HepG2 (cell line): ENCODE measurements around the gene FANK1. TPM values are rescaled to one million over a fixed set of nuclear protein-coding genes. Genes with fewer than 3 reads are reported as not detected.

Source experiments
- ATAC-seq: fragments of 200-7000 bp; cut with Tn5 transposase; 3 replicates; pipeline ENCODE4 v1.9.1; 2020; ENCODE audit warnings: mild to moderate bottlenecking, moderate library complexity
- BruUV-seq: library from RNA; stranded (reverse); fragments of 400-500 nt; replicated peaks from 2 replicates; lab custom pipeline; 2021; lab: Mats Ljungman, UMichigan
- CTCF ChIA-PET: fragments of 300-600 bp; formaldehyde crosslinking; extraction: SDS; loops from one replicate; lab custom pipeline; 2021; ENCODE audit warnings: low total read pairs, inconsistent platforms, low intra/inter-chr PET ratio; lab: Yijun Ruan, JAX
- POLR2A ChIA-PET: fragments of 350-600 bp; sonication (Branson Sonifier 250); formaldehyde crosslinking; loops from one replicate; lab custom pipeline; 2020; ENCODE audit warnings: antibody characterized with exemption, inconsistent platforms; lab: Yijun Ruan, JAX
- DNase-seq: peaks from one replicate; pipeline ENCODE4 v3.0.0-alpha.2; 2015; ENCODE audit warnings: low spot score
- FAIRE-seq: peaks from 3 replicates; lab custom pipeline; 2011; peaks lifted over from hg19 to GRCh38; lab: Jason Lieb, UNC
- H2AFZ ChIP-seq: one replicate; pipeline ENCODE4 v1.6.1; 2011; ENCODE audit warnings: low read length, inconsistent platforms
- H3K27ac ChIP-seq: fragments of 300-600 bp; 3 replicates; pipeline ENCODE4 v1.8.0; 2011; ENCODE audit warnings: mixed run types, mild to moderate bottlenecking, mixed read lengths, low read length, inconsistent platforms; ENCODE audit not compliant: insufficient read depth; ENCODE audit errors: extremely low read length
- H3K27me3 ChIP-seq, 2 experiments: fragments of 200-600 bp in 1 of 2; 2 replicates in 1 of 2; 3 replicates in 1 of 2; pipeline versions ENCODE4 v1.6.0 to v1.8.0; 2011; ENCODE audit warnings: low read length in 2 of 2, mild to moderate bottlenecking in 2 of 2, moderate library complexity in 2 of 2, inconsistent platforms in 1 of 2; ENCODE audit not compliant: insufficient read depth in 2 of 2, control insufficient read depth in 1 of 2
- H3K36me3 ChIP-seq, 2 experiments: fragments of 200-600 bp in 1 of 2; replicated peaks in 1 of 2; 2 replicates in 1 of 2; 3 replicates in 1 of 2; pipeline versions ENCODE4 v1.5.1 to v1.8.0; 2011; ENCODE audit warnings: low read length in 2 of 2, inconsistent platforms in 1 of 2; ENCODE audit not compliant: insufficient read depth in 2 of 2, control insufficient read depth in 1 of 2
- H3K4me1 ChIP-seq: 2 replicates; pipeline ENCODE4 v1.5.1; 2012; ENCODE audit warnings: low read length, inconsistent platforms; ENCODE audit not compliant: insufficient read depth
- H3K4me2 ChIP-seq: 2 replicates; pipeline ENCODE4 v1.6.0; 2011; ENCODE audit warnings: low read depth, low read length, inconsistent platforms
- H3K4me3 ChIP-seq, 3 experiments: fragments of 200-600 bp in 1 of 3; sonication (generic), shearing (Covaris generic) in 1 of 3; replicated peaks in 1 of 3; 2 replicates each; pipeline ENCODE4 v1.5.1; 2011 to 2016; ENCODE audit warnings: low read length in 3 of 3, inconsistent platforms in 2 of 3, low read depth in 2 of 3, mild to moderate bottlenecking in 2 of 3, control low read depth in 1 of 3, mixed read lengths in 1 of 3; ENCODE audit not compliant: insufficient read depth in 1 of 3
- H3K79me2 ChIP-seq: one replicate; pipeline ENCODE4 v1.6.1; 2011; ENCODE audit warnings: low read length, inconsistent platforms; ENCODE audit not compliant: insufficient read depth
- H3K9ac ChIP-seq: 2 replicates; pipeline ENCODE4 v1.6.0; 2011; ENCODE audit warnings: mild to moderate bottlenecking, low read depth, low read length, inconsistent platforms; ENCODE audit not compliant: insufficient read depth
- H3K9me3 ChIP-seq: 2 replicates; pipeline ENCODE4 v1.5.1; 2012; ENCODE audit warnings: mild to moderate bottlenecking, low read length
- H4K20me1 ChIP-seq: 2 replicates; pipeline ENCODE4 v1.6.0; 2011; ENCODE audit warnings: inconsistent platforms, mild to moderate bottlenecking, low read length, moderate library complexity; ENCODE audit not compliant: insufficient read depth
- ATF3 ChIP-seq: sonication (generic); formaldehyde crosslinking; IDR thresholded peaks from 2 replicates; pipeline ENCODE4 v1.4.0; 2020; ENCODE audit warnings: missing genetic modification reagents
- CEBPG ChIP-seq: IDR thresholded peaks from 2 replicates; pipeline ENCODE4 v1.6.1; 2016
- CSRNP1 ChIP-seq: sonication (generic); formaldehyde crosslinking; IDR thresholded peaks from 2 replicates; pipeline ENCODE4 v1.8.1; 2023; ENCODE audit warnings: mild to moderate bottlenecking, missing genetic modification reagents
- ERF ChIP-seq: IDR thresholded peaks from 2 replicates; pipeline ENCODE4 v1.6.1; 2018; ENCODE audit warnings: missing biosample characterization, missing genetic modification reagents
- FOSL1 ChIP-seq: sonication (generic); formaldehyde crosslinking; IDR thresholded peaks from 2 replicates; pipeline ENCODE4 v1.9.0; 2021; ENCODE audit warnings: missing genetic modification reagents, borderline replicate concordance
- FOXK1 ChIP-seq: sonication (generic); formaldehyde crosslinking; IDR thresholded peaks from 2 replicates; pipeline ENCODE4 v1.4.0; 2020; ENCODE audit warnings: low read depth, missing genetic modification reagents, borderline replicate concordance
- RCOR2 ChIP-seq: IDR thresholded peaks from 2 replicates; pipeline ENCODE4 v1.6.1; 2016; ENCODE audit warnings: missing biosample characterization, missing genetic modification reagents
- SNAPC4 ChIP-seq: sonication (generic); formaldehyde crosslinking; IDR thresholded peaks from 2 replicates; pipeline ENCODE4 v1.4.0; 2020; ENCODE audit warnings: mild to moderate bottlenecking, missing genetic modification reagents
- ZMYM3 ChIP-seq: sonication (generic); formaldehyde crosslinking; IDR thresholded peaks from 2 replicates; pipeline ENCODE4 v1.5.1; 2020; ENCODE audit warnings: mild to moderate bottlenecking, missing genetic modification reagents
- ZNF12 ChIP-seq: sonication (generic); formaldehyde crosslinking; IDR thresholded peaks from 2 replicates; pipeline ENCODE4 v1.5.0; 2020; ENCODE audit warnings: missing genetic modification reagents
- ZNF337 ChIP-seq: sonication (generic); formaldehyde crosslinking; IDR thresholded peaks from 2 replicates; pipeline ENCODE4 v1.5.1; 2020; ENCODE audit warnings: missing genetic modification reagents, low read depth, mild to moderate bottlenecking, borderline replicate concordance
- ZNF557 ChIP-seq: sonication (generic); formaldehyde crosslinking; IDR thresholded peaks from 2 replicates; pipeline ENCODE4 v1.4.0; 2020; ENCODE audit warnings: missing genetic modification reagents
- ZNF770 ChIP-seq: sonication (generic); formaldehyde crosslinking; IDR thresholded peaks from 2 replicates; pipeline ENCODE4 v1.5.0; 2020; ENCODE audit warnings: mild to moderate bottlenecking, missing genetic modification reagents
- ZNF772 ChIP-seq: sonication (generic); formaldehyde crosslinking; IDR thresholded peaks from 2 replicates; pipeline ENCODE4 v1.5.0; 2020; ENCODE audit warnings: mild to moderate bottlenecking, missing genetic modification reagents
- ZNF879 ChIP-seq: sonication (generic); formaldehyde crosslinking; IDR thresholded peaks from 2 replicates; pipeline ENCODE4 v1.8.1; 2023; ENCODE audit warnings: missing genetic modification reagents
- WGBS: methylation state at CpG from one replicate; pipeline ENCODE4 v1.1.6; 2017; ENCODE audit warnings: low lambda C conversion rate; 5-methylcytosine and 5-hydroxymethylcytosine counted together
- in situ Hi-C: cut with HindIII; loops from 2 replicates; pipeline ENCODE4 v1.10.0; 2017; ENCODE audit warnings: low pct_unique_long_range_greater_than_20kb; ENCODE audit not compliant: extremely low pct_ligation_motif_present
- intact Hi-C: fragments of 100-400 bp; cut with micrococcal nuclease; formaldehyde crosslinking; loops from one replicate; pipeline ENCODE4 v1.10.0; 2022; ENCODE audit not compliant: unreplicated experiment
- polyA plus RNA-seq, 8 experiments: library from polyadenylated mRNA; depleted of rRNA in 3 of 8; stranded (reverse) in 7 of 8; unstranded in 1 of 8; fragments of >200 nt; fragmentation: Illumina TruSeq in 4 of 8; extraction: Trizol in 4 of 8; gene quantifications; 2 replicates each; pipeline versions ENCODE4 v1.2.1 to v1.2.3, GENCODE V29; 2011 to 2016; ENCODE audit warnings: low read depth in 4 of 8, missing spikeins in 1 of 8, mixed read lengths in 1 of 8; ENCODE audit not compliant: insufficient read depth in 1 of 8
- total RNA-seq, 5 experiments: library from RNA; depleted of rRNA; stranded (reverse); fragments of >200 nt; fragmentation: Illumina TruSeq; extraction: Trizol; gene quantifications; 2 replicates each; pipeline ENCODE4 v1.2.3, GENCODE V29; 2016; ENCODE audit warnings: low read depth in 1 of 5

Gene FANK1
- total and polyA plus RNA-seq, 2 of the 13 experiments (the other 11 are each of a cell fraction or from before 2014, with no cell fraction given), result 0.22 TPM; not detected in 1

GRCh38 chr10:126046831-126047230 lies 150.5 kb downstream of the FANK1 start:
- WGBS, result 3% methylated on average over 5 of the region's 5 CpGs
- no peaks in the 10 kb centered on the region for H3K9me3 ChIP-seq
- FAIRE-seq, result no peak
- H3K79me2 ChIP-seq, result no peaks in the 10 kb centered on the region
- H3K36me3 ChIP-seq, result no peaks in the 10 kb centered on the region
- ChIA-PET CTCF (no interaction called here), POLR2A (no interaction called here)
- no peaks in the 10 kb centered on the region for H3K4me1 ChIP-seq
- no peak overlapping the region for H3K4me2 ChIP-seq
- no peak for DNase-seq
- H3K27me3 ChIP-seq, result peaks cover 4 to 36% of the 10 kb centered on the region in 2 experiments
- no peak for TF ChIP-seq ZNF337
- no peak for TF ChIP-seq CEBPG (CRISPR knock-in tag)
- no peak for TF ChIP-seq ZMYM3 (CRISPR knock-in tag)
- TF ChIP-seq SNAPC4 (CRISPR knock-in tag), result no peak
- no peak for TF ChIP-seq CSRNP1 (CRISPR knock-in tag)
- TF ChIP-seq ERF (CRISPR knock-in tag), result no peak
- no peak for TF ChIP-seq RCOR2
- TF ChIP-seq ZNF879 (CRISPR knock-in tag), result no peak
- TF ChIP-seq ZNF12 (CRISPR knock-in tag), result no peak
- no peak for TF ChIP-seq ATF3
- no peak for TF ChIP-seq ZNF772
- no peak for TF ChIP-seq FOSL1 (CRISPR knock-in tag)
- no peak for TF ChIP-seq FOXK1 (CRISPR knock-in tag)
- TF ChIP-seq ZNF770 (CRISPR knock-in tag), result no peak
- no peak for TF ChIP-seq ZNF557 (CRISPR knock-in tag)
- no peak overlapping the region for H3K9ac ChIP-seq
- H2AFZ ChIP-seq, result no peak overlapping the region
- in situ Hi-C loops, result no loop called here
- no peak for ATAC-seq
- no peak overlapping the region for H3K4me3 ChIP-seq
- intact Hi-C loops, result no loop called here
- H3K27ac ChIP-seq, result no peak overlapping the region
- H4K20me1 ChIP-seq, result no peaks in the 10 kb centered on the region
- no TSS peak for BruUV-seq
